Measurements from ENCODE around the gene MORN5.

The MORN5 gene

GRCh38 chr9:122125509-122126330 is 34.0 kb upstream of the MORN5 start:
- H3K4me3 ChIP-seq (ENCODE audit: low read depth, low read length) = no peak overlapping the region
- DNase-seq (ENCODE audit: low read depth) = no peak
- no peak for TF ChIP-seq CTCF (conservative IDR thresholded peaks at IDR 0.05; ENCODE audit: low read depth, low read length)

- peak overlapping the region; percentile 49 for H3K4me3 ChIP-seq (ENCODE audit: low read depth, low read length)
- DNase-seq (ENCODE audit: low read depth) = peak; percentile 43
- no peak for TF ChIP-seq CTCF (conservative IDR thresholded peaks at IDR 0.05; ENCODE audit: low read depth, low read length)
These were observed 33.1 kb upstream of the MORN5 start for GRCh38 chr9:122126331-122127261.

GRCh38 chr9:122127396-122127798 is 32.3 kb upstream of the MORN5 start:
- DNase-seq (ENCODE audit: low read depth) = no peak
- no peak for TF ChIP-seq CTCF (conservative IDR thresholded peaks at IDR 0.05; ENCODE audit: low read depth, low read length)
- no peak overlapping the region for H3K4me3 ChIP-seq (ENCODE audit: low read depth, low read length)

GRCh38 chr9:122128007-122128968 is 31.4 kb upstream of the MORN5 start:
- no peak for TF ChIP-seq CTCF (conservative IDR thresholded peaks at IDR 0.05; ENCODE audit: low read depth, low read length)
- no peak for DNase-seq (ENCODE audit: low read depth)
- no peak overlapping the region for H3K4me3 ChIP-seq (ENCODE audit: low read depth, low read length)

- DNase-seq (ENCODE audit: low read depth) = no peak
- H3K4me3 ChIP-seq (ENCODE audit: low read depth, low read length) = no peak overlapping the region
- TF ChIP-seq CTCF (conservative IDR thresholded peaks at IDR 0.05; ENCODE audit: low read depth, low read length) = no peak
These were observed 30.8 kb upstream of the MORN5 start for GRCh38 chr9:122128969-122129343.

- no peak for TF ChIP-seq CTCF (conservative IDR thresholded peaks at IDR 0.05; ENCODE audit: low read depth, low read length)
- DNase-seq (ENCODE audit: low read depth) = no peak
- no peak overlapping the region for H3K4me3 ChIP-seq (ENCODE audit: low read depth, low read length)
These were observed 29.7 kb upstream of the MORN5 start for GRCh38 chr9:122129969-122130368.
